ENCODE measurements around the gene SMIM5.

DNA sequence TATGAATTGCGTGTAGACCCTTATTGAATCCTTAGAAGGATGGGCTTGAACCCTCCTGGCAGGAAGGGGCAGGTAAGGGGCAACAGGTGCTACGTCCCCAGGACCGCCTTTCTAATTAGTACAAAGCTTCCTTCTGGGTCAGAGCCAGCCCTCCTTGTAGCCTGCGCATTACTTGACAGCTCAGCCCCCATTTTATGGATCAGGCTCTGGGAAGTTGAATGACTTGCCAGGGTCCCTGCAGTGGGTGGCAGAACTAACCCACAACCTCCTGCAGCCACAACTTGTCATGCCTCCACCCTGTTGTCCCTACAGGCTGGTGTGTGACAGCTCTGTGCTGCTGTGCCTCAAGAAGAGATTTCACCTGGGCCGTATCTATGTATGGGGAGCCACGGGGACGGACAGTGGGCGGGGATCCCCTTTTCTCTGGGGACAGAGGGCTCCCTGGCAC is 42.9 kb upstream of the SMIM5 start:
- no peak for TF ChIP-seq POLR2A (IDR thresholded peaks at IDR 0.05)
- TF ChIP-seq, protein P1, sequence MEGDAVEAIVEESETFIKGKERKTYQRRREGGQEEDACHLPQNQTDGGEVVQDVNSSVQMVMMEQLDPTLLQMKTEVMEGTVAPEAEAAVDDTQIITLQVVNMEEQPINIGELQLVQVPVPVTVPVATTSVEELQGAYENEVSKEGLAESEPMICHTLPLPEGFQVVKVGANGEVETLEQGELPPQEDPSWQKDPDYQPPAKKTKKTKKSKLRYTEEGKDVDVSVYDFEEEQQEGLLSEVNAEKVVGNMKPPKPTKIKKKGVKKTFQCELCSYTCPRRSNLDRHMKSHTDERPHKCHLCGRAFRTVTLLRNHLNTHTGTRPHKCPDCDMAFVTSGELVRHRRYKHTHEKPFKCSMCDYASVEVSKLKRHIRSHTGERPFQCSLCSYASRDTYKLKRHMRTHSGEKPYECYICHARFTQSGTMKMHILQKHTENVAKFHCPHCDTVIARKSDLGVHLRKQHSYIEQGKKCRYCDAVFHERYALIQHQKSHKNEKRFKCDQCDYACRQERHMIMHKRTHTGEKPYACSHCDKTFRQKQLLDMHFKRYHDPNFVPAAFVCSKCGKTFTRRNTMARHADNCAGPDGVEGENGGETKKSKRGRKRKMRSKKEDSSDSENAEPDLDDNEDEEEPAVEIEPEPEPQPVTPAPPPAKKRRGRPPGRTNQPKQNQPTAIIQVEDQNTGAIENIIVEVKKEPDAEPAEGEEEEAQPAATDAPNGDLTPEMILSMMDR (IDR thresholded peaks at IDR 0.05): no peak
